Measurements from ENCODE around the gene KRTAP22-2. TPM values are rescaled to one million over a fixed set of nuclear protein-coding genes. Genes with fewer than 3 reads are reported as not detected.

KRTAP22-2 gene
- total and polyA plus RNA-seq, 2 of the 8 experiments (the other 6 are each of a cell fraction or from before 2014, with no cell fraction given) = not detected

- H3K27me3 ChIP-seq (replicated peaks in 1 of 4; ENCODE audit: control insufficient read depth in 3 of 4, extremely low read depth in 1 of 4, insufficient read depth in 3 of 4, low read length in 3 of 4) = no peaks in the 10 kb centered on the region
- H4K20me1 ChIP-seq (replicated peaks in 1 of 2; ENCODE audit: control insufficient read depth in 1 of 2, insufficient read depth in 2 of 2, low read length in 2 of 2) = no peaks in the 10 kb centered on the region
- H3K18ac ChIP-seq (ENCODE audit: extremely low read depth, low read length) = no peak within 1 kb of the TSS
- POLR2A ChIA-PET (ENCODE audit: partially characterized antibody) = no interaction called here
- H3K14ac ChIP-seq (ENCODE audit: insufficient read length) = no peak within 1 kb of the TSS
- H3K23ac ChIP-seq (ENCODE audit: insufficient read length) = no peak within 1 kb of the TSS
- H3K9me3 ChIP-seq (ENCODE audit: insufficient read depth in 2 of 2, low read depth in 1 of 2, low read length in 1 of 2) = no peaks in the 10 kb centered on the region
- H4K5ac ChIP-seq (ENCODE audit: insufficient read length, low read depth, low read length) = no peak within 1 kb of the TSS
- H2AFZ ChIP-seq (ENCODE audit: low read length) = no peak within 1 kb of the TSS
- CTCF ChIA-PET (ENCODE audit: partially characterized antibody) = interaction anchor here (0.9 kb wide), 1 partner anchor 93 kb away, joined by 3 read pairs; no protein-coding TSS in a partner anchor
- no peak within 1 kb of the TSS for H4K8ac ChIP-seq (ENCODE audit: extremely low read depth, insufficient read depth, low read length)
- no peak within 1 kb of the TSS for H2AK5ac ChIP-seq (ENCODE audit: low read depth, low read length)
- H2BK120ac ChIP-seq (replicated peaks; ENCODE audit: low read depth, low read length) = no peak within 1 kb of the TSS
- H3K56ac ChIP-seq (replicated peaks; ENCODE audit: insufficient read length, low read depth, low read length) = no peak within 1 kb of the TSS
- H2BK5ac ChIP-seq (ENCODE audit: low read depth, low read length) = no peak within 1 kb of the TSS
- H3K79me2 ChIP-seq (ENCODE audit: control insufficient read depth in 1 of 2, insufficient read depth in 2 of 2, low read length in 2 of 2) = no peaks in the 10 kb centered on the region
- no peak within 1 kb of the TSS for H3K4ac ChIP-seq (replicated peaks; ENCODE audit: insufficient read length, low read depth, low read length)
- H2BK20ac ChIP-seq (ENCODE audit: low read length) = no peak within 1 kb of the TSS
- WGBS, 2 experiments (ENCODE audit: extremely low coverage in 1 of 2, insufficient coverage in 1 of 2, insufficient read length in 1 of 2, insufficient replicate concordance in 2 of 2, low coverage in 1 of 2, low lambda C conversion rate in 2 of 2, missing lambda C conversion rate in 1 of 2) = 98% methylated on average over 6 of the region's 6 CpGs; no CpG with 5 or more reads in 1 of the 2 experiments
- no peak within 1 kb of the TSS for H3K9ac ChIP-seq (replicated peaks in 1 of 4; ENCODE audit: extremely low read depth in 1 of 4, low read depth in 3 of 4, low read length in 3 of 4)
- FAIRE-seq (no peak), DNase-seq (ENCODE audit: low read depth in 1 of 2, low spot score in 2 of 2) (no peak)
- H3K4me2 ChIP-seq (ENCODE audit: insufficient read depth in 1 of 2, low read depth in 2 of 2, low read length in 2 of 2) = no peak within 1 kb of the TSS
- H3K4me1 ChIP-seq (replicated peaks in 1 of 4; ENCODE audit: control insufficient read depth in 3 of 4, insufficient read depth in 4 of 4, low read length in 3 of 4) = no peaks in the 10 kb centered on the region
- no peak within 1 kb of the TSS for H3K4me3 ChIP-seq (ENCODE audit: extremely low read depth in 1 of 4, insufficient read depth in 2 of 4, low read depth in 3 of 4, low read length in 4 of 4)
- H4K91ac ChIP-seq (replicated peaks; ENCODE audit: insufficient read length, low read length) = no peak within 1 kb of the TSS
- H3K79me1 ChIP-seq (ENCODE audit: low read depth, low read length) = no peaks in the 10 kb centered on the region
- no peak within 1 kb of the TSS for H2BK12ac ChIP-seq (ENCODE audit: low read depth, low read length)
- no peaks in the 10 kb centered on the region for H3K36me3 ChIP-seq (ENCODE audit: control insufficient read depth in 2 of 4, insufficient read depth in 4 of 4, low read length in 3 of 4)
- no peaks in the 10 kb centered on the region for H3K23me2 ChIP-seq (ENCODE audit: low read depth, low read length)
- no peak within 1 kb of the TSS for H3K27ac ChIP-seq (ENCODE audit: low read depth, low read length)
- no peak within 1 kb of the TSS for H2BK15ac ChIP-seq (ENCODE audit: low read length)
- TF ChIP-seq CTBP2 (IDR thresholded peaks at IDR 0.05; ENCODE audit: borderline replicate concordance, insufficient read depth, insufficient read length, low read length) (no peak), CHD1 (IDR thresholded peaks at IDR 0.05; ENCODE audit: low read depth, low read length) (no peak), FOSL1 (IDR thresholded peaks at IDR 0.05; ENCODE audit: insufficient read depth, low read depth, low read length) (no peak), RNF2 (IDR thresholded peaks at IDR 0.05; ENCODE audit: borderline replicate concordance, low read depth, low read length, missing control alignments, poor library complexity, severe bottlenecking) (no peak), HDAC6 (IDR thresholded peaks at IDR 0.05; ENCODE audit: low read depth, low read length) (no peak)
These were observed 8.6 kb upstream of the KRTAP22-2 start, which contains the start of gene KRTAP6-2 for GRCh38 chr21:30598802-30599201. TSS of gene KRTAP6-2 (minus strand) at chr21:30598902. CDS start at chr21:30598874, 28 bp downstream.
